OCI-M1 (cell line): ENCODE data around the gene BAK1.
"Not testable (repeated sequence)": the region's sequence is repeated elsewhere in the genome, so short reads cannot be mapped to it uniquely, and the experiment has no call there.

Source experiments
- DNase-seq: peaks from one replicate; lab custom pipeline; 2025; lab: John Stamatoyannopoulos, UW

Gene BAK1

DNA sequence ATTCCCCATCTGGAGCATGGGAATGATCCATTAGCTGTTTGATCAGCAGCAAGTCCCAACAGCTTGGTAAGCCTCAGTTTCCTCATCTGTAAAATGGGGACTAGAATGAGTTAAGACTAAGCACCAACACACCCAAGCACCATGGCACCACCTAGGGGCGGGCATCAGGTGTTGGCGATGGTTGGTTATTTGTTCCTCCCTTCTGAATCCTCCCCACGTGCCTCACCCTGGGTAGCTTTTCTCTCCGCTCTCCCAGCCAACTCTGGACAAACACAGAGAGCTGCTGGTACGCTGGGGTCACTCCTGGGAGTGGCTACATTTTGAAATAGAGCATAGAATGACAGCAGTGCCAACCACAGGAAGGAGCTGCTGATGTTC lies 27.7 kb upstream of the BAK1 start:
- peak; percentile 26 for DNase-seq

DNA sequence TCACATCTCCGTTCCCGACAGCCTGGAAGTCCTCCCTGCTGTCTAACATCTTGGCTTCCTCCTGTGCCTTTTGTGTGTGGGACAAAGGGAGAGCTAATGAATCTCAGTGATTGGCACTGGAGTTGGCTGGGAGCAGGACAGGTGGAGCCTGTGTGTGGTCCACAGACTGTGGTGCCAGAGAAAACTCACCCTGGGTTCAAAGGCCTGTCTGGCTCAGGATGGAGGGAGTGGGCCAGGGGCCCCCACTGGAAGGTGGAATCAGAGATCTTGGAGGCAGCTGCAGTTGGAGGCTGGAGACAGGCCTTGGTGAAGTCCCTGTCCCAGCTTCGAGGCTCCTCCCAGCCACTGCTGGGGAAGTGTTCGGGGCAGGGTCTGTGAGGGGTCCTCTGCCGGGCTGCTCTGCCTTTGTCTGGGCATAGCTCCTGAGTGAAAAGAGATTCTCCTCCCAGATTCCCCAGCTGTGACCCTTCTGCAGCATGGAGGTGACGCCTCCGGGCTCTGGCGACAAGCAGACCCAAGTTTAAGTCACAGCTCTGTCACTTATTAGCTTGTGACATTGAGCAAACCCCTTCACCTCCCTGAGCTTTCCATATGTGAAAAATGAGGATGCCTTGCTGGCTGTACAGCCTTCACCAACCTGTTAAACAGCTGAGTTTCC lies 27.2 kb upstream of the BAK1 start:
- no peak for DNase-seq

GRCh38 chr6:33606642-33607041 lies 26.6 kb upstream of the BAK1 start:
- no peak for DNase-seq

GRCh38 chr6:33604941-33605854 lies 25.1 kb upstream of the BAK1 start:
- DNase-seq, result peak; percentile 29

GRCh38 chr6:33602180-33602579 lies 22.1 kb upstream of the BAK1 start:
- DNase-seq, result peak; percentile 19

GRCh38 chr6:33600761-33601160 lies 20.7 kb upstream of the BAK1 start:
- DNase-seq, result no peak

GRCh38 chr6:33599413-33599938 lies 19.4 kb upstream of the BAK1 start:
- DNase-seq, result no peak

DNA sequence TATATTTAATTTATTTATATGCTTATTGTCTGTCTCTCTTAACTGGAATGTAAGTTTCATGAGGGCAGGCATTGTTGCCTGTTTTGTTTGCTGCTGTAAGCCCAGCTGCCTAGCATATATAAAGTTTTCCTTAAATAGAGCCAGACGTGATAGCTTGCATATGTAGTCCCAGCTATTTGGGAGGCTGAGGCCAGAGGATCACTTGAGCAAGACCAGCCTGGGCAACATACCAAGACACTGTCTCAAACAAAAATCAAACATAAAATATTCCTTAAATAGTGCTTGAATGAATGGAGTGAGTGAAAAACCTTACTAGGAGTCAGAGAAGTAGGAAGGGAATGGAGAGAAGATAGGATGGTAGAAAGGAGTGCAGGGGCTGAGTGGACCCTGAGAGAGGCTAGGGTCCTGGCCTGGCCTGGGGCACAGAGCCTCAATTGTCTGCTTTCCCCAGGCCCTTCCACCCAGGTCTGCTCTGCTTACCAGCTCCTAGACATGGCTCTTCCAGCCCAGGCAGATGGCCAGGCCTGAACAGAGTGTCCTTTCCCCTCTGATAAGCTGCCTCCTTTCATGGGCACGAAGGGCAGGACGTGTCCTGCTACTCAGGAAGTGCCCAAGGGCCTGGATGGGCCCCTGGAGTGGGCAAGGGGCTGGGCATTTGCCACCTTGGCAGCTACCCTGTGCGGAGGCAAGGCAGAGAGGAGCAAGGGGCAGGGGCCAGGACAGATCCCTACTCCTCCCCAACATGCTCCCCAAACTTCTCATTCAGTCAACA lies 17.7 kb upstream of the BAK1 start:
- DNase-seq, result no peak

GRCh38 chr6:33596894-33597293 lies 16.8 kb upstream of the BAK1 start:
- not testable (repeated sequence) for DNase-seq

GRCh38 chr6:33595001-33595846 lies 15.1 kb upstream of the BAK1 start:
- DNase-seq, result no peak

- no peak for DNase-seq
These were observed 13.3 kb upstream of the BAK1 start for GRCh38 chr6:33593414-33593727.

DNA sequence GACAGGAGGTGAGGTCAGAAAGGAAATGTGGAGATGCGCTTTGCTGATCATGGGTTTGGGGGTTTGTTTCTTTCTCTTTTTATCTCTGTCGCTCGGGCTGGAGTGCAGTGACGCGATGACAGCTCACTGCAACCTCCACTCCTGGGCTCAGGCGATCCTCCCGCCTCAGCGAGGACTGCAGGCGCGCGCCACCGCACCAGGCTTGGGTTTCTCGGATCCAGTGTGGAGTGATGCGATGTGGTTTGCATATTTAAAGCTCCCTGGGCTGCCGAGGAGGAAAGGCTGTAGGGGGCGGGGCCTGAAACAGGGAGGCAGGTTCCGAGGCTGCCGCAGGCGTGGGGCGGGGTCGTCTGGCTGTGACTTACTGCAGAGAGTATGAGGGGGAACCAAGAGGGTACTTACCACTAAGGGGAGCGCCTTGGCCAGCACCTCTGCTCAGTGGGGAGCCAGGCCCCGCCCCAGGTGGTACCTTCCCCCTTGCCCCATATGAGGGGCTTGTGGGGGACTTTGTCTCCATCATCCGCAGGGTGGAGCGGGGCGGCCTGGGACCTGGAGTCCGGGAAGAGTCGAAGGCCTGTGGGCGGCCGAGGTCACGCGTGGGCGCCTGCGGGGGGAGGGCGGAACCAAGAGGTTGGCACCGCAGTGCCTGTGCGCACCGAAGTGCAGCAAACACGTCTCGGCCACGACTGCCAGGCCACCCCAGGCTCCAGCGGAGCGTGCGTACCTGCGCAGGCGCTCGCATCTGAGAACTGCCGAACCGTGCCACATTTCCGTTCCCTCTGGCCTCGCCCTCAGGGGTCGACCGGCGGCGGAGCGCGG lies 12.7 kb upstream of the BAK1 start:
- DNase-seq, result no peak

- no peak for DNase-seq
These were observed 12.2 kb upstream of the BAK1 start for GRCh38 chr6:33592280-33592594.

DNA sequence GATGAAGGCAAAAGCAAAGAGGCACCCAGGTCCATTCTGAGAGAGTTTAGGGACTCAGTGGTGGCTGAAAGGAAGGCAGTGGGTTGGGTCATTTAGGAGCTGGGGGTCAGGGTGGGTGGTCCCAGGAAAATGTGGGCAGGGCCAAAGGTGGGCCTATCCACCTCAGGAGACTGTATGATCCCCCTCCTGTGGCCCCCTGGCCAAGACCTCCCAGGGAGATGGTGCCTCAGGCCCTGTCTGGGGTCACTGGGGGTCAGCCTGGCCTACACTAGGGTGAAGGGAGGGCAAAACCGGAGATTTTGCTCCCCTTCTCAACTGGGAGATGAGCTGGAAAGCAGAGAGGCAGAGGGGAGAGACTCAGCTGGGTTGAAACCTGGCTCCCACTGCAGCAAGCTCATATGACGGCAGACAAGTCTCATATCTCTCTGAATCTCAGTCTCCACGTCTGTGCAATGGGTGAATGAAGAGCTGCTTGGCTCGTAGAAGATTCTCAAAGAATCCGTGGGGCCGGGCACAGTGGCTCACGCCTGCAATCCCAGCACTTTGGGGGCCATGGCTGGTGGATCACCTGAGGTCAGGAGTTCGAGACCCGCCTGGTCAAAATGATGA lies 11.5 kb upstream of the BAK1 start:
- DNase-seq, result no peak

GRCh38 chr6:33590531-33591198 lies 10.6 kb upstream of the BAK1 start:
- no peak for DNase-seq

- peak; percentile 76 for DNase-seq
These were observed 9.9 kb upstream of the BAK1 start for GRCh38 chr6:33589731-33590530.

DNA sequence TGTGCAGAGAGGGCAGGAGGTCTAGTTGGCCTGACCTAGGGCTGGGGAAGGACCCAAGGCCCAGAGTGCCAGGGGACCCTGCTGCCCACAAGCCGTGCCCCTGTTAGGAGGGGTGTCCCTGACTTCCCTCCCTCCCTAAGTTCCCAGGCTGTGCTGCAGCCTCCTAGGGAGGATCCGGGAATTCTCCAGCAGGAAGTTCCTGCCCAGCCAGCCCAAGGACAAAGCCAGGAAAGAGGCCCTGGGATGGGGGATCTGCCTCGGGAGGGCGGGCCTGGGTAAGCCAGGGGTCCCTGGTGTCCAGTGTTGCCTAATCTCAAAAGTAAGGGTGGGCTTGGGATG lies 9.3 kb upstream of the BAK1 start:
- no peak for DNase-seq

GRCh38 chr6:33588894-33589293 lies 8.8 kb upstream of the BAK1 start:
- no peak for DNase-seq

GRCh38 chr6:33587529-33587928 lies 7.5 kb upstream of the BAK1 start:
- no peak for DNase-seq
